SKM-1 treated with dmso at 0.1 percent for 144 hours (cell line): ENCODE measurements around the gene PTEN.

Experiments used
- DNase-seq: peaks from one replicate; lab custom pipeline; 2025; ENCODE audit not compliant: unreplicated experiment; lab: John Stamatoyannopoulos, UW

PTEN gene

GRCh38 chr10:87966459-87966858 lies 103.0 kb downstream of the PTEN start:
- no peak for DNase-seq

DNA sequence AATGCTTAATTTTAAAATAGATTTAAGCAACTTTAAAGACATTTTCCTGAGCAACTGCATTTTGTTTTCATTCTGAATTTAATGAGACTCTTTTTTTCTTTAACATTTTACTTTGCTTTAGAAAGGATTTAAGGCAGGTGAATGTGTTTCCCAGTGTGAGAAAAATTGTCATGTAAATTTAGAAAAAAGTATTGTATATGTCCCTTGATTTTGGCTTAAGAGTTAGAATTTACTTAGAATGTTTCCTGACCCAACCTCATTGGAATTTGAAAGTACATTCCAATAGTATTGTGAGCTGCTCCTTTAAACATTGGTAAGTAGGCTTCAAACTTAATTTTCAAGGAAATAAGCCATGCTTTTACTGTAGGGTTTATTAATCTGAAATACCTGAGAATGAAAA lies 110.2 kb downstream of the PTEN start:
- DNase-seq, result no peak

GRCh38 chr10:87974130-87974529 lies 110.7 kb downstream of the PTEN start:
- no peak for DNase-seq

GRCh38 chr10:87974769-87975168 lies 111.3 kb downstream of the PTEN start:
- DNase-seq, result no peak

GRCh38 chr10:87976101-87976743 lies 112.8 kb downstream of the PTEN start:
- DNase-seq, result no peak

GRCh38 chr10:87978166-87978565 lies 114.7 kb downstream of the PTEN start:
- DNase-seq, result no peak

DNA sequence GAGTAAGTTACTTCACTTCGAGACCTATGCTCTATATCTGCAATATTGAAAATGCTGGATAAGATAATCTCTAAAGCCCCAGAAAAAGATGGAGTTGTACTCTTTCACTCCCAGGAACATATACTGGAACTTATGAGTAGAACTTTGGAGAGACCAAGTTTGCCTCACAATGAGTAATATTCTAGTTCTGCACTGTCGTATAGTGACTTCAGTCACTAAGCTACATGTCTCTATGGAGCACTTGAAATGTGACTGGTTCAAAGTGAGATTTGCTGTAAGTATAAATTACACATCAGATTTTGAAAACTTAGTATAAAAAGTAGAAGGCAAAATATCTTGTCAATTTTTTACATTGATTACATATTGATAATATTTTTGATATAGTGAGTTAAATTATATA lies 116.4 kb downstream of the PTEN start:
- no peak for DNase-seq

DNA sequence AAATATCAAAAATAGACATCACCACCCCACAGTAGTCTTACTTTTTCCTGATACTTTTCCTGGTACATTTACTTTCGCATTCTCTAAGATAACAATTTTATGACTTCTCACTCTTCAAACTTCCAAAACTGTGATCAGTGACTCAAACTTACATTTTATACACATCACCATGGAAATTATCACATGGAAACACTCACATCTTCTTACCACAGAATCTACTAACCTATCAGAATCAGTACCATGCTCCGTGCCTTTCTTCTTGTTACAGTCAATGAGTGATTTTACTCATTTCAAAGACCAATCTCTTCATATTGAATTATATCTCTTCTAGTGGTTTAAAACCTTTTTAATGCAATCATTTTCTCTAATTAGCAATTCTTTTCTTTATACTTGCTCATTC lies 120.3 kb downstream of the PTEN start:
- DNase-seq, result no peak

DNA sequence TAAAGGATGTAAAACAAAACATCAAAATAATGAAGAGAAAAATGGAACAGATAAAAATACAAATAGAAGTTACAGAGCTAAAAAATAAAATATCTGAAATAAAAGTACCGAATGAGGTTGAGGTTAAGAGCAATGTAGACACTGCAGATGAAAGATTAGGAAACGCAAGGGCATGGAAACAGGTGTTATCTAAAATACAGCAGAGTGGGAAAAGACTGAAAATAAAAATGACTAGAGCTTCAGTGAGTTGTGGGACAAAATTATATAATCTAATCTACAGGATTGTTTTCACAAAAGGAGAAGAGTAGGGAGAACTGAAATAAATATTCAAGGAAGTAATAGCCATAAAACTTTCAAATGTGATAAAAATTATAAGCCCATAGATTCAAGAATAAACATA lies 123.8 kb downstream of the PTEN start:
- no peak for DNase-seq

- DNase-seq, result no peak
These were observed 128.5 kb downstream of the PTEN start for GRCh38 chr10:87991946-87992345.

DNA sequence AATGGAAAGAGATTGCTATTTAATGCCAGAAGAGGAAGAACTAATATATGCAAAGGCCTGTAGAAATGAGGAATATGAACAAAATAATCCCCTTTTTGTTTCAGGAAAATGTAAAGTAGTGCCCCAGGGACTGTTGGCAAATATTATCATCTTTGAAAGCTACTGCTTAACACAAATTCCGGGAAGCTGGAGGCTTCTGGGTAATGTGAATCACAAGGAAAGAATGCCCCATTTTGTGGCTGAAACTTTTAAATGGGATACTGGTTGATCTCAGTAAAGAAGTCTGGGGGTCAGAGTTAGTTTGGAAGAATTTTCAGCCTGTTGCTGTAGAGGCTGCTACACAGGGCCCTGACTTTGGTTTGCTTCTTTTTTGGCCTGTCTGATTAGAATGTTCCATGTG lies 141.0 kb downstream of the PTEN start:
- no peak for DNase-seq

DNA sequence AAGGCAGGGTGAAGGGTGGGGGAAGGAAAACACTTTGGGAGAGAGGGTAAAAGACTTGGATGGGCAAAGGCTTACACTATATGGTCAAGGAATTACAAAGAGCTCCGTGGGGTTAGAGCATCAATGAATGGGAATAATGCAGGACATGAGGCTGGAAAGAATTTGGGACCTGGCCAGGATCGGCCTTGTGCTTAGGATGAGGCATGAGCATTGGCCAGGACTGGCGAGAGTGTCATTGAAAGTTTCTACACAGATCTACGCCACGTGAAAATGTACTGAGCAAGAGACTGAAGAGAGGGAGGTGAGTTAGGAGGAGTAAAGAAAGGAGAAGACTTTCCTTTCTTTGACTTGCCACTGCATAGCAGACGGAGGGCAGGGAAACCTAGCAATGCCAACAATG lies 142.8 kb downstream of the PTEN start:
- no peak for DNase-seq

DNA sequence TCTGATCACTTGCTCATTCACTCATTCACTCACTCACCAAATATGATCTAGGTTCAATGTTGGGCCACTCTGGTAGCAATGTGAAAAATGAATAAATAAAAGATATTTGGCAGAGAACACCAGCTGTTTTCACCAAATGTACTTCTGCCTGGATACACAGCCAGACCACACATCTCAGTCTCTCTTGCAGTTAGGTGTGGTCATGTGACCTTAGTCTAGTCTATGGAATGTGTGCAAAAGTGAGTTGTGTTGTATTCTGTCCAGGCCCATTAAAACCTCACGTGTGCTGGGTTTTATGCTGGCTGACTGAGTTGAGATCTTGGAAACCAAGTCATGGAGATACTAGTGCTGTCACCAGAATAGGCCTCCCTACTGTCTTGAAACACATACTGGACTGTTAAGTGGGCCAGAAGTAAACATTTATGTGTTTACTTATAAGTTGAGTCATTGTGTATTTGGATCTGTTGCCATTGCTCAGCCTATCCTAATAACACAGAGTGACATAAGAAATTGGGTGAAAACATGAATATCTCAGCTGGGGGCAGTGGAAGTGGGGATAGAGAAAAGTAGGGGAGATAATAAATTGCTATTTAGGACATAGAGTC lies 145.5 kb downstream of the PTEN start:
- no peak for DNase-seq

DNA sequence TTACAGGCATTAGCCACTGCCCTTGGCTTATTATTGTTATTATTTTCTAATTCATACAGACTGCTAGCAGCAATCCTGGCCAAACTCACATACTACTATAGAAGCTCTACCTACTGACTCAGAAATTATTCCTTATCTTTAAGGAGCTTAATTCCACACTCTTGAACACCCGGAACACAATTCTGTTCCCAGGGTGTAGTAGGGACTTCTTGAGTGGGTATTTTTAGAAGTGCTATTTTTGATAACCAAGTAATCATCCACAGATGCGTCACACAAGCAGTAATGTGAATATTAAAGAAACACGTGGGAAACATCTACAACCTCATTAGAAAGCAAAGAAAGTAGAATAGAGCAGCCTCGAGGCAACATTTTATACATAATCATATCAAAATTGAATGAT lies 149.2 kb downstream of the PTEN start:
- DNase-seq, result no peak

DNA sequence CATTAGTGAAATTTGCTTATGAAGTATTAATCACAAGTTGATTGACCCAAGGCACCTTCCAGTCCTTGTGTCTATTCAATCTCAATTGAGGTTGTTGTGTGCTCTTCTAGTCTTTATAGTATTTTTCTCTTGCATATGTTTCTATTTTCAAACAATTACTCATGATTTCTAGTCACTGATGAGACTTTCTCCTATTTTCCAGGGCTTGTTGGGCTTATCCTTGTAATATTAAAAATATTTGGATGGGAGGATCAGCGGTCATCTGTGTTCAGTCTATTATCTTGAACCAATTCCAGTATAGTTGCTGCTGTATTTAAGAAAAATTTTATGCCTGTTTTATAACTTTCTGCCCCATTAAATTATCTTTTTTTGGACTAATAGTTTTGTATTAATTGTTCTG lies 154.4 kb downstream of the PTEN start:
- DNase-seq, result no peak

DNA sequence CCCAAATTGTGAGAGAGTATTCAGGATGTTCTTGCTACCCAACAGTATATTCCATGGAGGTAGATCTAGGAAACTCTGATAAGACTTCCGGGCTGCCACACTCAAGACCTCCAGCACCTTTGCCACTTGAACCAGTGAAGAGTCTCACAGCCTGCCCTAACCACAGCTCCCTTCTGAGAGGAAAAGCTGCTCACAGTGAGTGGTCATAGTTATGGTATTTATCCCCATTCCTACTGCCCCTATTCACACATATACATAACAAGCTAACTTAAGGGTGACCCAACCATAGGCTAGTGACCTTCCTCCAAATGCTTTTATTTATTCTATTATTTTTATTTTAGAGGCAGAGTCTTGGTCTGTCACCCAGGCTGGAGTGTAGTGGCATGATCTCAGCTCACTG lies 156.3 kb downstream of the PTEN start:
- DNase-seq, result no peak
